HG03520 (cell line): ENCODE measurements around the gene GRM1.
A peak's percentile ranks its signal among the peaks of the same experiment; 100 is the strongest.

Source experiments
- ATAC-seq: cut with Tn5 transposase; IDR thresholded peaks from one replicate; pipeline ENCODE4 v1.9.1; 2021; ENCODE audit warnings: mild to moderate bottlenecking, moderate library complexity; ENCODE audit not compliant: unreplicated experiment

GRM1 gene

DNA sequence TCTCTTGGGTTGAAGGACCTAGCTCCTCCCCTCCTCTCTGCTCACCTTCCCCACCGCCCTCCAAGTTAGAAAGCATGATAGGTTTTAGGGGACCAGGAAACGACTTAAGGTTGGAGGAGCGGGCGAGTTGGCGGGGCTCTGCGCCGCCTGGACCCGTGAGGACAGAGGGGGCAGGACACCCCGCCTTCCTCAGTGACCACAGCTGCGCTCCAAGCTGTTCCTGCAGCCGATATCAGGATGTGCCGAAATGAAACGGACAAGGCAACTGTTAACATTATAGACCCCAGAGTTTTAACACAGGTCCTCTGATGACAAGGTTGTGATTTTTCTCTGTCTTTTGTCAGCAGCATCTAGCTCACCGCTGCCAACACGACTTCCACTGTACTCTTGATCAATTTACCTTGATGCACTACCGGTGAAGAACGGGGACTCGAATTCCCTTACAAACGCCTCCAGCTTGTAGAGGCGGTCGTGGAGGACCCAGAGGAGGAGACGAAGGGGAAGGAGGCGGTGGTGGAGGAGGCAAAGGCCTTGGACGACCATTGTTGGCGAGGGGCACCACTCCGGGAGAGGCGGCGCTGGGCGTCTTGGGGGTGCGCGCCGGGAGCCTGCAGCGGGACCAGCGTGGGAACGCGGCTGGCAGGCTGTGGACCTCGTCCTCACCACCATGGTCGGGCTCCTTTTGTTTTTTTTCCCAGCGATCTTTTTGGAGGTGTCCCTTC, at the start of gene GRM1:
Gene GRM1, plus strand, starts transcription at position 212 of the 722 bp plus-strand sequence. Its CDS starts 456 bp downstream, at position 668.
- ATAC-seq = no peak

DNA sequence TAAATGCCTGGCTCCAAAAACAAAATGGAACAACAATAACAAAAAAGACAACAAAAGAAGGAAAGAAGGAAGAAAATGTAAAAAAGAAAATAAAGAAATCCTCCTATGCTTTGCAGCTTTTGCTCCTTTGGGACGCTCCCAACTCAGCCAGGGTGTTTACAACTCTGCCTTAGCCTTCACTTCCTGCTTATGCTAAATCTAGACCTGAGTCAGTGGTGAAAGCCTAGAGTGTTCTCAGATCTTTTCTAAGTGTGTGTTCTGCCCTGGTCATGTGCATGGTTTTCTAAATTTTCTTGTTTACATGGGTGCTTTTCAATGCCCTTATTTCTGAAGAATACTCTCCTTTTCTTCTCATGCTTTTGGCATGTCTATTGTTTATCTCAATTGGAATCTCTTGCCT, 19.5 kb upstream of the GRM1 start:
- ATAC-seq = no peak

DNA sequence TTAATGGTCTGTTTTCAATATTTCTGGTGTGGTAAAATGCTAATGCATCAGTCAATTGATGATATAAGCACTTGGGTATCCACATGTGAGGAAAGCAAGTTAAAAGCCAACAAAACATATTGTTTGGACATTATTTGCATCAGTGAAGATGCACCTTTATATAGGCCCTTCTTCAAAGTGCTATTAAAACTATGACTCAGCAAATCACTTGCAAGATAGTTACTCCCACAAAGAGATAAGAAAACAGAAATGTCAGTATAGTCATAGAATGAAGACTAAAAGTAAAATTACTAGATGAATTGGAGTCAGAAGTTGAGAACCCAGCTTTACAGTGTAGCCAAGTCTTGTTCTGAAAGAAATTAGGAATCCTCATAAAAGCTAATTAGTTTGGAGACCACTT, 14.6 kb upstream of the GRM1 start:
- ATAC-seq = no peak

DNA sequence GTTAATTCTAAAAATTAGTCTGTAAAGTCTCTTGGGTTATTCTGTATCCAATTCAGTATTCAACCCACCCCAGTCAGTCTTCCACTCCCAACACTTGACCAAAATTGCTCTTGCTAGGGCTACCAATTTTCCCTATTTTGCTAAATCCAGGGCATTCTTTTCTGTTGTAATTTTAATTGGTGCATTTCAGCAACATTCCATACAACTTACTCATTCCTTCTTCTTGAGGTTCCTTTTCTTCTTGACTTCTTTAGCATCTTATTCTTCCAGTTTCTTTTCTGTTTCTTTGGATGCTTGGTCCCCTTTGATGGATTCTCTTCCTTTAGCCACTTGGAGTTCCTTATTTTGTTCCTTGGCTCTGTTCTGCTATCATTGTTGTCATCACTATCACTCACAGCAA, 11.2 kb upstream of the GRM1 start:
- ATAC-seq = no peak

DNA sequence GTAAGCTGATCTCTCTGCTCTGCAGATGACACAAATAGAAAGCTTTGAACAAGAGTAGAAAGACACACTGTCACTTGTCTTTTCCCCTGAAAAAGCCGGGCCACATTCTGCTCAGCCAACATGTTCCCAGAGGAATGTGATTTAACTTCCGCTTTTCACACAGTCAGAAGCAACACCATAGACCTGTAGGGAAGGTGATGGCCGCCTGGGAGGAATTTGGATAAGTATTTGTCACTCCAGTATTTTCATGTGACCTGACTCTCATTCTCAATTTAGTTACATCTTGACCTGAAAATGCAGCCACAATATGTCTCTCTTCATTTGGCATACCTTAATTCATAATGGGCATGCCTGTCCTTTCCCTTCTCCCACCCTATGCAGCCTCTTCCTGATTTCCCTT, 2.0 kb upstream of the GRM1 start:
- ATAC-seq = no peak

DNA sequence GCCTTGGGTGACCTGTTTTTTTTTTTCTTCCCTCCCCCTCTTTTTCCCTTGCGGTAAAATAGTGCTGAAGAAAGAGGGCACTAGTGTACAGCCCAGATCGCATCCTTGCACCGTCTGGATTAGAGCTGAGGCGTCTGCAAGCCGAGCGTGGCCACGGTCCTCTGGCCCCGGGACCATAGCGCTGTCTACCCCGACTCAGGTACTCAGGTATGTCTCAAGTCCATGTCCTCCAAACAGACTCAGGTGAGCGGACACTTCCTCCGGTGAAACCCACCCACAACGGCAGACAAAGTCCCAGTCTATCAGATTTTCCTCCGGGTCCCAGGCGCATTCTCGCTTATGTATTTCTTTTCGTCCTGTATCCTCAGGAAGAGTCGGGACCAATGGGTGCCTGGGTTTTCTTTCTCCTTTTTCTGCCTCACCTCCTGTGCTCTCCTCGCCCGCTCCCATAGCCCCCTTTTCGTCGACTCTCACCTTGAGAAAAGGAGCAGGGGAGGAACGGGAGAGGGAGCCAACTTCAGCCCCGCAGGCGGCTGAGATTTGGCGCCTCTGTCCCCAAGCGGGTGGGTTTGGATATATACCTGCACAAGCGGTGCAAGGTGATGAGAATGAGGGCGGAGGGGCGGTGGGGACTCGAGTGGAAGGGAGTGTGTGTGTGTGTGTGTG, 1.1 kb upstream of the GRM1 start:
- ATAC-seq = no peak

DNA sequence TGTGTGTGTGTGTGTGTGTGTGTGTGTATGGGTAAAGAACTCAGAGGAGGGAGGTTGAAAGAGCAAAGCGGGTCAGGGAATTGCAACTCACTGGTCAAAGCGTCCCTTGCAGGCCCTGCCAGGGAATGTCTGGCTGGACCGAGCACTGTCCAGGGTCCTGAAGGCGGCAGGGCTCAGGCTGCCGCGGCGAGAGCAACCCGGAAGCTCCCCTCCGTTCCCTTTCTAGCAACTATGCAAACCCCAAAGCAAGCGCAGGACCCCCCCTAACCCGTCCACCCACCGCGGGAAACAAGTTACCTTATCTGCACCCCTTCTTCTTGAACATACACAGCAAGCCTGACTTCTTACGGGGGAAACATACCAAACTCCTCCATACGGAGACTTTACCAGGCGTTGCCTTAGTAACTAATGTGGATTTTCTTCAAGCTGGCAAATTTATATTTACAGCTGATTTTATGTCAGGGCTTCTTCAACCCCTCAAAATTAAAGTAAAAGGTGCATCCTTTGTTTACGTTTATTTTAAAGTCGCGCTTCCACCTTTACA, 538 bp upstream of the GRM1 start:
- peak; percentile 72 for ATAC-seq

DNA sequence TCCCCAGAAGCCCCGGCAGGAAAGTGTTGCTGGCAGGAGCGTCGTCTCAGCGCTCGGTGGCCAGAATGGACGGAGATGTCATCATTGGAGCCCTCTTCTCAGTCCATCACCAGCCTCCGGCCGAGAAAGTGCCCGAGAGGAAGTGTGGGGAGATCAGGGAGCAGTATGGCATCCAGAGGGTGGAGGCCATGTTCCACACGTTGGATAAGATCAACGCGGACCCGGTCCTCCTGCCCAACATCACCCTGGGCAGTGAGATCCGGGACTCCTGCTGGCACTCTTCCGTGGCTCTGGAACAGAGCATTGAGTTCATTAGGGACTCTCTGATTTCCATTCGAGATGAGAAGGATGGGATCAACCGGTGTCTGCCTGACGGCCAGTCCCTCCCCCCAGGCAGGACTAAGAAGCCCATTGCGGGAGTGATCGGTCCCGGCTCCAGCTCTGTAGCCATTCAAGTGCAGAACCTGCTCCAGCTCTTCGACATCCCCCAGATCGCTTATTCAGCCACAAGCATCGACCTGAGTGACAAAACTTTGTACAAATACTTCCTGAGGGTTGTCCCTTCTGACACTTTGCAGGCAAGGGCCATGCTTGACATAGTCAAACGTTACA, 817 bp downstream of the GRM1 start:
- ATAC-seq = no peak

DNA sequence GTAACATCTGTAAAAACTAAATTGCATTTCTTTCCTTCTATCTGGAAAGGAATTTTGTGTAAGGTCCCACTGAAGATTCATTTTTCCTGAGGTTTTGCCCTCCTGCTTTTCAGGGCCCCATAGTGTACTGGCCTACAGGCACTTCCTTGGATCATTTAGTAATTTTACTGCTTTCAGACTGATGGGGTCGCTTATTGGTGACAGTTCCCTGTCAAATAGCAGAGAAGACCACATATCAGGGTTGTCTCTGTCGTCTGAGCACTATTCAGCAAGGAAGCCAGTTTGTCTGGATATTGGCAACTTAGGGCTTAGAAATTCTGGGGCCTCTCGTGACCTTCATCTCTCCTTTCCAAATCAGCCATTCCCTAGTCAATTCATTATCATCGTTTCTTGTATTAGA, 3.5 kb downstream of the GRM1 start:
- ATAC-seq = no peak

DNA sequence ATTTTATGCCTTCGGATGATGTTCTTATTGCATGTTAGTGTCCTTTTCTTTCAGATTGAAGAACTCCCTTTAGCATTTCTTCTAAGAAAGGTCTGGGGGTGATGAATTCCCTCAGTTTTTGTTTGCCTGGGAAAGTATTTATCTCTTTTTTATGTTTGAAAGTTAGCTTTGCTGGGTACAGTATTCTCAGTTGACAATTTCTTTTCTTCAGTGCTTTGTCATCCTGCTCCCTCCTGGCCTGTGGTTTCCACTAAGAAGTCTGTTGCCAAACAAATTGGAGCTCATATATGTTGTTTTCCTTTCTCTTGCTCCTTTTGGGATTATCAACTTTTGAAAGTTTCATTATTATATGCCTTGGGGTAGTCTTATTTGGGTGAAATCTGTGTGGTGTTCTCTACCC, 11.5 kb downstream of the GRM1 start:
- ATAC-seq = no peak

DNA sequence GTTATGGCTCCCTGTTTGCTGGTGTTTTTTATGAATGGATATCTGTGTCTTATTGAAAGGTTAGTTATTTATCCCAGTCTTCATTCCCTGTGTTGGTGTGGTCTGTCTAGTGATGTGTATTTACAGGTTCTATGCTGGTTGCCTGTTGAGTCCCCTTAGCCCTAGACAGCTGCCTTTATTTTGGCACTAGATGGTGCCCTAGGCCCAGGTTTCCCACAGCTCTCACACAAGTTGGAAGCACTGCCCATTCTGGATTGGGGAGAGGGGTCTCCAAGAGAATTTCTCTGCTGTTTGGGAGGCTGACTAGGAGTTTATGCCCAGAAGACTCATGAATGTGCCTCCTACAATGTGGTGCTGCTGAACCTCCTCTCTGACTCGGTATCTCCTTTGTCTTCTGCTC, 12.4 kb downstream of the GRM1 start:
- ATAC-seq = no peak

DNA sequence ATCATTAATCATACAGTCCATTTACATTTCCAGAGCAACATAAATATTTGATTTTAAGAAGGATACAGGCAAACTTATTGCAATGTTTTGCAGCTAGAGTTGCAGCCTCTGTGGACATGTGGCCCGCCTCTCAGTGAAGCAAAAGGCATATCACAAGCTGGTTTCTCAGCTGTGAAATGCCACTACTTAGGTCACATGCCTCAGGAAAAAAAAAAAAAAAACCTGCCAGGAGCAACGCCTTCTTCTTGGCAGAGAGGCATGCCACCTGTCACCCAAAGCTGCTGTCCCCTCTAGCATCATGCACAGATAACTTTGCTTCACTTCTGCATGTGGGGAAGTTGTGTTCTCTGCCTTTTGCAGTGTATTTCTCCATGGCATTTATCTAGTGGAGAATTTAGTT, 18.5 kb downstream of the GRM1 start:
- ATAC-seq = no peak

DNA sequence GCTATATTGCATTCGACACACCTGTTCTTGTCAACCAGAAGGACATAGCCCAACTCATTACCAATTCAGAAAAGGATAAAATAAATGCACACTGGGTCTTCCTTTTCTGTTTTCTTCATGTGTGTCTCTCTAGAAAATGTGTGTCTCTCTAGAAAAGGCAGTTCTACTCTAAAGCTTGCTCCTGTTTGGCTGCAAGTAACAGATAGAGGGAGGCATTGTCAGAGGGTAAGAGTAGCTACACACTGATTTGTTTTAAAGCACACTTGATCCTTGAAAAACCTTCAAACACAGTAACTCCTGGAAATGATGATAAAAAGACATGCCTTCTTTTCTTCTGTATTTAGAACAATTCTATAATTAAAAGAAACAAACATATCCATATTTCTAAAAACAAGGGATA, 21.3 kb downstream of the GRM1 start:
- no peak for ATAC-seq

DNA sequence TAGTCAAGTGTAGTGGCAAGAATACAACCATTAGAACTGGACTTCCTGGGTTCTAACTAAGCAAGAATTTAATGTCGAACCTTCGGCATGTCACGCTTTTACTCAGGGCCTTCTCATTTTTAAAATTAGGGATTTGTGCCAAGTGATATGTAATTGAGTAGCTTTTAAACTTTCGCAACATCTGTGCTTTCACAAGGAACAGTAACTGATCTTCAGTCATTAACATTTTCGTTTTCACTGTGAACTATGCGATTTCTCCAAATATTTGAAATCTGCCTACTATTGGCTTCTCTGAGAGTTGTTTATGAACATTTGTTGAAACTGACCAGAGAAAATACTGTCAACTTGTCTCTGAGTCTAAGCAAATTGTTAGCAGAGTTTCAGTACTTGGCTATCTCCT, 27.6 kb downstream of the GRM1 start:
- ATAC-seq = no peak

DNA sequence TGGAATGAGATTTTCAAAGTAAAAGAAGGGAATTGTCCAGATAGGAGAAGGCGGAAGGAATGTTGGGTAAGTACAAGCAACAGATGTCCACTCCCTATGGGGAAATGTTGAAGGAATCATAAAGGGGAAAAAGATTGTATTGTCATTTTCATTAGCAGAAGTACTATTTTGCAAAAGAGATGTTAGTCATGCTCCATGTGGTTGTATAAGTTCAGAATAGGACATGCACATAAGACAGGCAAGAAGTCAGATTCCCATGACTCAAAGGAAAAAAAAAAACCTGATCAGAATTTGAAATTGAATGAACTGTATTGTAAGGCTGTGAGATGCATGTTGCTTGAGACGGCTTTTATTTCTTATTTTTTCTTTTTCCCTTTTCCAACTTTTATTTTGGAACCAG, 36.8 kb downstream of the GRM1 start:
- no peak for ATAC-seq

DNA sequence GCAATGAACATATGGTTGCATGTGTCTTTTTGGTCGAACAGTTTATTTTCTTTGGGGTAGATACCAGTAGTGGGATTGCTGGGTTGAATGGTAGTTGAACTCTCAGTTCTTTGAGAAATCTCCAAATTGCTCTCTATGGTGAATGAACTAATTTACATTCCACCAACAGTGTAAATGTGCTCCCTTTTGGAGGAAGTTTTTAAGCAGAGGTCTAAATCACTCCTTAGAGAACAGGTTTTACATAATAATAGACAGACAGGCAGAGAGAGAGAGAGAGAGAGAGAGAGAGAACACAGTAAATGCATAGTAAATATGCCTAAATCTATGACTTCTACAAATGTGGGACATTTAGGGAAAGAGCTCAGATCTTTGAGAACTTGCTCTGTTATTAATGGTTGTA, 37.6 kb downstream of the GRM1 start:
- ATAC-seq = no peak

DNA sequence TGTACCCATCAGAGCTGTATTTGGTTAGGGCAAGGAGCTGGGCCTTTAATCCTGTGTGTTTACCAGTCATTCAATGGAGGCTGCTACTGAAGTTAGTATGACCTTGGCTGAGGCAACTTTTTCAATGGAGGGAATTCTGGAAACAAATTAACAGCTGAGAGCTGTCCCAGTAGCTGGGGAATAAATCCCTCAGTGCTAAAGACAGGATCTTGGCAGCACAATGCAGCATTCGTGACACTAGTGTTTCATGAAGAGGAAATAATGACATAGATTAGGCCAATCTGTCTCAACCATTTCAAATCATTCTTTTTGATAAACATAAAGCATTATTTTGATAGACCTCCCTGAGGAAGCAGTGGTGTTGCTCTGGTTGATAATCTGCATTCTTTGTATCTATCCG, 42.9 kb downstream of the GRM1 start:
- no peak for ATAC-seq

DNA sequence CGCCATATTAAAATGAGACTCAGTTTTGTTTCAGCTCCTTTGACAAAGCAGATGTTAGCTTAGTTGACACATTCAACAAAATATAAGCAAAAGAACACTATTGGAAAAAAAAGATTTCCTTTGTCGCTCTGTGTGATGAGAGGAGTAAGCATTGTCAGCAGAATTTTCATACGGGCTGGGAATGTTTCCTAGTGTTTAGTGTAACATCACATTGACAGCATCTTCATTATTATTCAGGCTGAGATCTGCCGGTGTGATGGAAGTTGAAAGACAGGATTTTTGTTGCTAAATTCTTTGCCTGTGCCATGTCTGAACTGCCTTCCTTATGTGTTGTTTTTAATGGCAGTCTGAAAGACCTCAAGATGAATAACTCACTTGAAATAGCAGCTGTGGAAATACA, 49.1 kb downstream of the GRM1 start:
- ATAC-seq = no peak

DNA sequence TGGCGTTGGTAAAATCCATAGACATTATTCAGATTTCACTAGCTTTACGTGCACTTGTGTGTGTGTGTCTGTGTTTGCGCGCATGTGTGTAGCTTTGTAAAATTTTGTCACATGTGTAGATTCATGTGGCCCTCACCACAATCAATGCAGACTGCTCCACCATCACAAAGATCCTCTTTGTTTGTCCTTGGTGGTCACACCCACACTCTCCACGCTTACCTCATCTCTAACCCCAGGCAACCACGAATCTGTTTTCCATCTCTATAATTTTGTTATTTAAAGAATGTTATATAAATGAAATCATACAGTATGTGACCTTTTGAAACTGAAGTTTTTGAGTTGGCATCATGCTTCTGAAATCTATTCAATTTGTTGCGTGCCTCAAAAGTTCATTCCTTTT, 58.5 kb downstream of the GRM1 start:
- ATAC-seq = no peak

DNA sequence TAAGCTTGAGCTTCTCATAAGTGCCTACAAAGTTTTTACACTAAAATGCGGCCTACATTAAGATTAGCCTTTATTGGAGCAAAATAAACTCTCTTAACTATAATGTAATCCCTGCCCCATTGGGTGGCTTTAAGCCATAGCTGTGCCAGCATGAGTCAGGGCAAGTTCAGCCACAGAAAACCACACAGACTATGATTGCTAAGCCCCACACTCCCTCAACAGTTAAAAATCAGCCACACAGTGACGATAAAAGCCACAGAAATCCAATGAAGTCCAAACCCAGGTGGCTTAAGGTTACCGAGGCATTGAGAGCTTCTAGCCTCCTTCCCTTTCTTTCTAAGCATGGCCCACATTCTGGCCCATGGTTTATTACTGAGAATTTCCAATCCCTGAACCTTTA, 61.6 kb downstream of the GRM1 start:
- no peak for ATAC-seq

DNA sequence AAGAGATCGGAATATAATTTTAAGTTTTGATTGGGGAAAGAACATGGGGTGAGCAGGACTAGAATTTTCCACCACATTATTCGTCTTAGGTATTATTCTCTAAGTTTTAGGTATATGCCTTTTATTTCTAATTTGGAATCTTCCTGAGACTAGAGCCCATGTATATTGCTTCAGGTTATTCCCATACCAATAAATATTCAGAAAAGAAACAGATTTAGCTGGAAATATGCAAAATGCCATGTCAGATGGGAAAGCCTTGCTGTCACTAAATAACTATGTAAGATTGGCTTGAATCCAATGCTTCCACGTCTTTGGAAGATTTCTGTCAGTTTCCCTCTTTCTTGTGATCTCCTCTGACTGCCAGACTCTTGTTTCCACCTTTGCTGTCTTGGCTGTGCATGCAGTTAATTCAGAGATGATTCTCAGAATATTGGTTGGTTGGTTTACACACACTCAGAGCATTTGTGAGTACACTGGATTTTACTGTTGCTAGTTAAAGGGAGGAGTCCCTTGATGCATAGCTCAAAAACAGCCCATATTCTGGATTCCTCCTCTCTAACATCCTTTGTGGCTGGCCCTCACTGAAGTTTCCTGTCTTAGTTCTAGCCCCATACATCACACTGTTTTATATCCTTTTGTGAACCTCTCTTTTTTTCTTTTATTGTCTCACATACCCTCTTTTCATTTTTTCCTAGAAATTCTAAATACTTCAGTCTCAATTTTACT, 64.3 kb downstream of the GRM1 start:
- no peak for ATAC-seq
